Lower leg skin (tissue), 4 donors: Measurements from ENCODE around the gene DRC7. TPM values are rescaled to one million over a fixed set of nuclear protein-coding genes. Genes with fewer than 3 reads are reported as not detected.

Experiments
- DNase-seq, 2 donors: peaks; one replicate each; pipeline ENCODE4 v3.0.0-alpha.2; 2019; ENCODE audit warnings: low spot score in 2 of 2
- H3K4me3 ChIP-seq: fragments of 200-600 bp; sonication (generic); 2 replicates; pipeline ENCODE4 v1.5.1; 2017; ENCODE audit warnings: mild to moderate bottlenecking, low read depth; ENCODE audit not compliant: poor library complexity, severe bottlenecking
- CTCF ChIP-seq, 3 donors: fragments of 450-650 bp; IDR thresholded peaks; one replicate each; pipeline ENCODE4 v1.5.1; 2016; ENCODE audit warnings: antibody characterized with exemption in 3 of 3, mild to moderate bottlenecking in 3 of 3, moderate library complexity in 2 of 3
- POLR2A ChIP-seq, 2 donors: fragments of 450-650 bp; IDR thresholded peaks; one replicate each; pipeline ENCODE4 v1.6.1; 2016 to 2017; ENCODE audit warnings: antibody characterized with exemption in 2 of 2, mild to moderate bottlenecking in 1 of 2, moderate library complexity in 1 of 2
- WGBS, 2 donors: methylation state at CpG; one replicate each; pipeline ENCODE4 v1.1.5; 2018; 5-methylcytosine and 5-hydroxymethylcytosine counted together
- intact Hi-C: fragments of 100-400 bp; cut with DNase I; formaldehyde crosslinking; loops from one replicate; pipeline ENCODE4 v1.15.0; 2023; ENCODE audit warnings: low total_unique reads
- total RNA-seq, 4 donors: library from RNA; depleted of rRNA; stranded (reverse); fragments of >200 nt; gene quantifications; one replicate each; pipeline ENCODE4 v1.1.0, GENCODE V29; 2016

DRC7 gene
- total RNA-seq, 4 donors from 2014 or later = not detected

GRCh38 chr16:57667048-57667525 lies 27.5 kb upstream of the DRC7 start:
- WGBS, 2 donors = 65 to 89% methylated on average over 4 to 5 of the region's 5 CpGs
- intact Hi-C loops = no loop called here

GRCh38 chr16:57667526-57668262 lies 26.9 kb upstream of the DRC7 start:
- no peak overlapping the region for H3K4me3 ChIP-seq
- TF ChIP-seq CTCF (IDR thresholded peaks at IDR 0.05) (peak in 1 of 3 donors; percentile 21), POLR2A (IDR thresholded peaks at IDR 0.05) (no peak)
- WGBS, 2 donors = 70 to 77% methylated on average over 15 of the region's 17 CpGs
- DNase-seq = no peak
- intact Hi-C loops = no loop called here

More at GRCh38 chr16:57667048-57667525, 27.5 kb upstream of the DRC7 start:
- H3K4me3 ChIP-seq = no peak overlapping the region
- no peak for DNase-seq
- TF ChIP-seq POLR2A (IDR thresholded peaks at IDR 0.05) = no peak
- TF ChIP-seq CTCF (IDR thresholded peaks at IDR 0.05) = no peak

GRCh38 chr16:57668263-57668571 lies 26.4 kb upstream of the DRC7 start, which contains the start of gene ADGRG3:
Gene ADGRG3, plus strand, starts transcription at chr16:57668306. Its CDS starts 42 bp downstream, at chr16:57668348.
- no peak for DNase-seq
- intact Hi-C loops = no loop called here
- no peak within 1 kb of the TSS for H3K4me3 ChIP-seq
- TF ChIP-seq CTCF (IDR thresholded peaks at IDR 0.05) (no peak), POLR2A (IDR thresholded peaks at IDR 0.05) (no peak)
- 76 to 86% methylated on average over 7 to 11 of the region's 11 CpGs for WGBS, 2 donors

- no peak for TF ChIP-seq CTCF (IDR thresholded peaks at IDR 0.05)
- no peak for TF ChIP-seq POLR2A (IDR thresholded peaks at IDR 0.05)
- DNase-seq = peak in 1 of 2 donors; percentile 70
- no peak overlapping the region for H3K4me3 ChIP-seq
- WGBS, 2 donors = 90 to 92% methylated on average over 18 to 20 of the region's 20 CpGs
- intact Hi-C loops = no loop called here
Observed at GRCh38 chr16:57668630-57669475, 25.8 kb upstream of the DRC7 start.

- no peak overlapping the region for H3K4me3 ChIP-seq
- WGBS, 2 donors = 88 to 91% methylated on average over 10 to 12 of the region's 12 CpGs
- TF ChIP-seq POLR2A (IDR thresholded peaks at IDR 0.05) (no peak), CTCF (IDR thresholded peaks at IDR 0.05) (no peak)
- intact Hi-C loops = no loop called here
- DNase-seq = peak in 1 of 2 donors; percentile 78
Observed at GRCh38 chr16:57669476-57670162, 25.0 kb upstream of the DRC7 start.
